ENCODE results near the gene TMEM178B.

DNA sequence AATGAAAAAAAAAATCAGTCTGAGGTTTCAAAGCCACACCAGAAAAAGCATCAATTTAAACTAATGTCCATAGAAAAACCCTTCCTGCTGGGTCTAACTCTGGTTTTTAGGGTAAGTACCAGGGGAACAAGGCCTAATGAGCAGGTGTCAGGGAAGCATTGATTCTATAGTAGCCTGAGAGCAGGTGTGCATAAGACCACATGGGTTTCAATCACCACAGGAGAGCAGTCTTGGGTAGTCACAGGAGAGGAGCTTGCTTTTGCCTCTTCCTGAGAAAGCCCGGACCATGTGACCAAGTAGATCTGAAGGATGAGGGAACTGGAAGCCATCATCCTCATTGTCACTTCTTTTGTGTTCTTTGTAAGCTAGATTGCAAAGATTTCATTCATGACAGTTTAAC lies 411.0 kb downstream of the TMEM178B start:
- TF ChIP-seq HEYL (CRISPR knock-in tag; IDR thresholded peaks at IDR 0.05) (no peak), POLR2AphosphoS2 (conservative IDR thresholded peaks at IDR 0.05; ENCODE audit: low read length) (no peak), RAD21 (conservative IDR thresholded peaks at IDR 0.05 in 1 of 2, IDR thresholded peaks at IDR 0.05 in 1 of 2) (no peak), POLR2A (IDR thresholded peaks at IDR 0.05; ENCODE audit: low read length) (no peak), CBX2 (IDR thresholded peaks at IDR 0.05; ENCODE audit: borderline replicate concordance, low read depth) (no peak), CHD2 (IDR thresholded peaks at IDR 0.05; ENCODE audit: low read length, partially characterized antibody) (no peak), RFX5 (IDR thresholded peaks at IDR 0.05) (no peak), ZFP36 (IDR thresholded peaks at IDR 0.05; ENCODE audit: borderline replicate concordance, partially characterized antibody) (no peak), NR3C1 (IDR thresholded peaks at IDR 0.05) (no peak)
- TF ChIP-seq, protein P1, sequence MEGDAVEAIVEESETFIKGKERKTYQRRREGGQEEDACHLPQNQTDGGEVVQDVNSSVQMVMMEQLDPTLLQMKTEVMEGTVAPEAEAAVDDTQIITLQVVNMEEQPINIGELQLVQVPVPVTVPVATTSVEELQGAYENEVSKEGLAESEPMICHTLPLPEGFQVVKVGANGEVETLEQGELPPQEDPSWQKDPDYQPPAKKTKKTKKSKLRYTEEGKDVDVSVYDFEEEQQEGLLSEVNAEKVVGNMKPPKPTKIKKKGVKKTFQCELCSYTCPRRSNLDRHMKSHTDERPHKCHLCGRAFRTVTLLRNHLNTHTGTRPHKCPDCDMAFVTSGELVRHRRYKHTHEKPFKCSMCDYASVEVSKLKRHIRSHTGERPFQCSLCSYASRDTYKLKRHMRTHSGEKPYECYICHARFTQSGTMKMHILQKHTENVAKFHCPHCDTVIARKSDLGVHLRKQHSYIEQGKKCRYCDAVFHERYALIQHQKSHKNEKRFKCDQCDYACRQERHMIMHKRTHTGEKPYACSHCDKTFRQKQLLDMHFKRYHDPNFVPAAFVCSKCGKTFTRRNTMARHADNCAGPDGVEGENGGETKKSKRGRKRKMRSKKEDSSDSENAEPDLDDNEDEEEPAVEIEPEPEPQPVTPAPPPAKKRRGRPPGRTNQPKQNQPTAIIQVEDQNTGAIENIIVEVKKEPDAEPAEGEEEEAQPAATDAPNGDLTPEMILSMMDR (IDR thresholded peaks at IDR 0.05), result no peak
- TF ChIP-seq, protein P2, sequence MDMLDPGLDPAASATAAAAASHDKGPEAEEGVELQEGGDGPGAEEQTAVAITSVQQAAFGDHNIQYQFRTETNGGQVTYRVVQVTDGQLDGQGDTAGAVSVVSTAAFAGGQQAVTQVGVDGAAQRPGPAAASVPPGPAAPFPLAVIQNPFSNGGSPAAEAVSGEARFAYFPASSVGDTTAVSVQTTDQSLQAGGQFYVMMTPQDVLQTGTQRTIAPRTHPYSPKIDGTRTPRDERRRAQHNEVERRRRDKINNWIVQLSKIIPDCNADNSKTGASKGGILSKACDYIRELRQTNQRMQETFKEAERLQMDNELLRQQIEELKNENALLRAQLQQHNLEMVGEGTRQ (IDR thresholded peaks at IDR 0.05), result no peak
- TF ChIP-seq, protein P3, sequence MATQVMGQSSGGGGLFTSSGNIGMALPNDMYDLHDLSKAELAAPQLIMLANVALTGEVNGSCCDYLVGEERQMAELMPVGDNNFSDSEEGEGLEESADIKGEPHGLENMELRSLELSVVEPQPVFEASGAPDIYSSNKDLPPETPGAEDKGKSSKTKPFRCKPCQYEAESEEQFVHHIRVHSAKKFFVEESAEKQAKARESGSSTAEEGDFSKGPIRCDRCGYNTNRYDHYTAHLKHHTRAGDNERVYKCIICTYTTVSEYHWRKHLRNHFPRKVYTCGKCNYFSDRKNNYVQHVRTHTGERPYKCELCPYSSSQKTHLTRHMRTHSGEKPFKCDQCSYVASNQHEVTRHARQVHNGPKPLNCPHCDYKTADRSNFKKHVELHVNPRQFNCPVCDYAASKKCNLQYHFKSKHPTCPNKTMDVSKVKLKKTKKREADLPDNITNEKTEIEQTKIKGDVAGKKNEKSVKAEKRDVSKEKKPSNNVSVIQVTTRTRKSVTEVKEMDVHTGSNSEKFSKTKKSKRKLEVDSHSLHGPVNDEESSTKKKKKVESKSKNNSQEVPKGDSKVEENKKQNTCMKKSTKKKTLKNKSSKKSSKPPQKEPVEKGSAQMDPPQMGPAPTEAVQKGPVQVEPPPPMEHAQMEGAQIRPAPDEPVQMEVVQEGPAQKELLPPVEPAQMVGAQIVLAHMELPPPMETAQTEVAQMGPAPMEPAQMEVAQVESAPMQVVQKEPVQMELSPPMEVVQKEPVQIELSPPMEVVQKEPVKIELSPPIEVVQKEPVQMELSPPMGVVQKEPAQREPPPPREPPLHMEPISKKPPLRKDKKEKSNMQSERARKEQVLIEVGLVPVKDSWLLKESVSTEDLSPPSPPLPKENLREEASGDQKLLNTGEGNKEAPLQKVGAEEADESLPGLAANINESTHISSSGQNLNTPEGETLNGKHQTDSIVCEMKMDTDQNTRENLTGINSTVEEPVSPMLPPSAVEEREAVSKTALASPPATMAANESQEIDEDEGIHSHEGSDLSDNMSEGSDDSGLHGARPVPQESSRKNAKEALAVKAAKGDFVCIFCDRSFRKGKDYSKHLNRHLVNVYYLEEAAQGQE (IDR thresholded peaks at IDR 0.05), result no peak

Data from A549 (cell line).